TTC549 (cell line): Measurements from ENCODE around the gene DTD1.

Experiments
- FAIRE-seq: peaks from 2 replicates; lab custom pipeline; 2012; peaks lifted over from hg19 to GRCh38; lab: Jason Lieb, UNC

The DTD1 gene

DNA sequence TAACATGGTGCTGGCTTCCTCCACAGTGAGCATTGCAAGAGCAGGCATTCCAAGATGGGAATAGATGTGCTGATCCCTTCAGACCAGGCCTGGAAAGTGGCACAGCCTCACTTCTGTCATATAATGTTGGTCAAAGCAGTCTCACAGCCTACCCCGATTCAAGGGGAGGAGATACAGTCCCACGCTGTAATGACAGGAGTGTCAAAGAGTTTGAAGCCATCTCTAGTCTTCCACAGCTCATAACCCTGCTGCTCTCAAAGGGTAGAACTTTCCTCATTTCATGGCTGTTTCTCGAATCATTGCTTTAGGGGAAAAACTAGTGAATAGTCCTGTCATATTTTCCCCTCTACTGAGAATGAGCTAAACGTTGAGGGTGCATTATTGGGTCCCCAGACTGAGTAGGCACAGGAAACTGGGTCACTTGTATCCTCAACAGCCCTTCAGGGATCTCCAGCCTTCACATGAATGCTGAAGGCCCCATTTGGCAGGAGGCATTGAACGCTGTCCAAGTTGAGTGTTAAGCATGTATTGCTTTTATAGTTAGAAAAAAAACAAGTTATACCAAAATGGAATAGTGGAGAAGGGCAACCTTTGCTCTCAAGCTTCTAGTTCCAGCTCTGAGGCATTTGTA lies 27.3 kb downstream of the DTD1 start:
- no peak for FAIRE-seq

DNA sequence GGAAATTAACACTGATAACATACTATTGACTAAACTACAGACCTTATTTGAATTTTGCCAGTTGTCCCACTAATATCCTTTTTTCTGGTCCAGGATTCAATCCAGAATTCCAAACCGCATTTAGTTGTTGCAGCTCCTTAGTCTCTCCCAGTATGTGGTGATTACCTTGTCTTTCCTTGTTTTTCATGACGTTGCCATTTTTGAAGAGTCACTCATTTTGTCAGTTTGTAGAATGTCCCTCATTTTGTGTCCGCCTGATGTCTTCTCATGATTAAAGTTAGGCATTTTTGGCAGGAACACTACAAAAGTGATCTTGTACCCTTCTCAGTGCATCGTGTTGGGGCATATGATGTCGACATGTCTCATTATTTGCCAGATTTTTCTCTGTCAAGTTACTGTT lies 33.1 kb downstream of the DTD1 start:
- no peak for FAIRE-seq

DNA sequence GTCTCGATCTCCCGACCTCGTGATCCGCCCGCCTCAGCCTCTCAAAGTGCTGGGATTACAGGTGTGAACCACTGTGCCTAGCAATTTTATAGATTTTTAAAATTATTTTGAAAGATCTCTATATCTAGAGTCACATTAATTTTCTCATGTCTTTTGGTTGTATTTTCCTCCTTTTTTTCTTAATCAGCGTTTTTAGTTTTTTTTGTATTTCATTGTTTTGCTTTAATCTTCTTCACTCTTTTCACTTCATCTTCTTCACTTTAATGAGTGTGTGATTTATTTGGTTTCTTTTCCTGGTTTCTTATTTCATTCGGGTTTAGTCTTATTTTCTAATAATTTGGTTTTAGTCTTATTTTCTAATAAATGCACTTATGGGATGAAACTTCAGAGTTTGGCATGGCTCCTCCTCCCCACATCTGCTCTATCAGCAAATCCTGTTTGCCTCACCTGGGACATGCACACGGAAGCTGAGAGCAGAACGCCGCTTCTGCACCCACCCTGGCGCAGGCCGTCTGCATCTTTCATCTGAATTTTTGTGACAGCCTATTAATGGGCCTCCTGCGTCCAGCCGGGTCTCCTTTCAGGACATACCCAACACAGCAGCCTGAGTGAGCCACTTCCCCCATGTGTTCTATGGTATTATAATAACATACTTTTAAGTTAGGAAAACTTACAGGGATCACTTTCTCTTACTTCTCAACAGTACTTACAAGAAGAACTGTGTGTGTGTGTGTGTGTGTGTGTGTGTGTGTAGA lies 35.5 kb downstream of the DTD1 start:
- no peak for FAIRE-seq

DNA sequence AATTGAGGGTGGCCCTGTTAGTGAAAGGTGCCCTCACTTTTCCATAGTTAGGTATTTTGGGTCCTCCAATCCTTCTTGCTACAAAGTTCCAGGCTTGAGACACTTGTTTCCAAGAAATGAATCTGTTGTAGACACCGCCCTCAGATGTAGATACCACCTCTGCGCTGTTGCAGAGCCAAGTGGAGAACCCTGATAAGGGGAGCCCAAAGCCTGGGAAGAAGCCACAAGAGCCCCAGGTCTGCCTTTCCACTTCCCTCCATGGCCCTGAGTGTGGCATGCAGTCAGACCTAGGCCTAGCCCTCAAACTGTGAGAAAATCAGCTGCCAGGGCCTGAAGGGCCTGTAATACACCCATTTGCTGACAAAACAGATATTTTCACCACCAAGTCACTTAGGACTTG lies 37.1 kb downstream of the DTD1 start:
- no peak for FAIRE-seq

DNA sequence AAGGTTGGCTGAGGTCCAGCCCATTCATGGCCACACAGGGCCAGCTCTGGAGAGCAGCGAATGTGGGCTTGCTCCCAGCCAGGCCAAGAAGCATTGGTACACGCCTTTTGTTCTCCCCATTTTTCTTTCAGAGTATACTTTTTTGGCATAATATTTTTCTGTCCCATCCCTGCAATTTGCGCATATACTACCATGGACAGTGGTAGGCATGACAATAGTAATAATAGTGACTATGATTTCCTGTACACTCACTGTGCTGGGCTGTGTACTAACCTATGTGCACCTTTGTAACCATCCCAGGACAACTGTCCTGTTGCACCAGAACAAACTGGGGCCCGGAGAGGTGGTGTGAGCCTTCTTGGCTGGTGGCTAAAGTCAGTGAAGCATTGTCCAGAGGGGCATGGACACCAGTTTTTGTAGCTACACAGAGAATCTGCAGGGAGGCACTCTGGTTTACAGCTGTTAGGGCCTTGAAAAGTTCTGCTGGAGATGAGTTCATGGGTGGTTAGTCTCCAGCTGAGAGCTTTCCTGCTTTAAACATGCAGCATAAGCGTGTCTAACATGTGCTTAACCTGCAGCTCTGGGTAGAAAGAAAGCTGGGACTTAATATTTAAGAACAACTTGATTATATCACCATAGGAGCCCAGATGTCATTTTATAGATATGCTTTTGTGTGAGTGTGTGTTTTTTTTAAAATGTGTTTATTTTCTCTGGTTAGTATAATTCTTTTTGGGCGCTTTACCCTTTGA lies 38.2 kb downstream of the DTD1 start:
- FAIRE-seq: no peak

DNA sequence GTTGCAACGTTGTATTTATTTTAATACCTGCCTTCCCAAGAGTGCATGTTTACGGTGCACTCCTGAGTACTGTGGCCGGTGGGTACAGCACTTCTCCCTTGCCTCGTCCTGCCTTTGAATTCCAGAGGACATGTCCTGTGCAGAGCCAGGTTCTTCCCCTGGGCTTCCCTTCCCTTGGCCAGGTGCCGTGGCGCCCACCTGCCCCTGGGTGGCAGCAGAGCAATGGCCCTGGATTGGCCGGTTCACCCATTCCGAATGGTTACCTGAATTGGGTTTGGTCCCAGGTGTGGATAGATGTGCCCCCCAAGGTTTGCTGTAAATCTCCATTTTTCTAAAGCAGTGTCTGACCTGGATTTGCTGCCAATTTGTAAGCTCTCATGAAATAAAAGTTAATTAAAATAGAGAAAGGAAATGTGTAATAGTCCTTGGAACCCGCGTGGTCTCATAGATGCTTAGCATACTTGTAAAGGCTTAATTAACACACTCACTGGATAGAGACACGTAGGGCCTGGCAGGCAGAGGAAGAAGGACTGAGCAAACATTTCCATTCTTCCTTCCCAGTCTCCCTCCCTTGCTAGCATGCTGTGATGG lies 40.6 kb downstream of the DTD1 start:
- no peak for FAIRE-seq

DNA sequence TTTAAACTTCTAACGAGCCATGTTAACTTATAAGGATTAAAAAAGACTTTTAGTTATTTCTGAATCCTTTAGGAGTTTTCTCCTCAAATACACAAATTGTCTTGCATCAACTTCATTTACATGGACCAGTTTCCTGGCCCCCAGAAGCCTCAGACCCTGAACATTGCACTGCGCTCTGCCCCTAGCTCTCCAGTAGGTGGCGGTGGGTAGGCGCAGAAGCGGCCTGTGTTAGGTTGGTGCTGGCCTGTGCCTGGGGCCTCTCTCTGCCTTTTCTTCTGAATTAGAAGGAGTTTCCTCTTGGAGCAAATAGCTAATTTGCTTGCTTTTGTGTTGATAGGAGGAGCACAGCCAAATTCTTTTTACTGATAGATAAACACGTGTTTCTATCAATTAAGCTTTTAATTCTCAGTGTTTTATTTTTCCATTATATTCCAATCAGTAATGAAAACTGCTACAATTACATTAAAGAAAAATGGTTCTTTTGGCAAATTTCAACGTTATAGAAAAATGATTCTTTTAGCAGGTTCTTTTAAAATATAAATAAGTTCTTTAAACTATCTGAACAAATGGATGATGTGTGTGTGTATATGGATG lies 44.4 kb downstream of the DTD1 start:
- FAIRE-seq: peak; percentile 25

DNA sequence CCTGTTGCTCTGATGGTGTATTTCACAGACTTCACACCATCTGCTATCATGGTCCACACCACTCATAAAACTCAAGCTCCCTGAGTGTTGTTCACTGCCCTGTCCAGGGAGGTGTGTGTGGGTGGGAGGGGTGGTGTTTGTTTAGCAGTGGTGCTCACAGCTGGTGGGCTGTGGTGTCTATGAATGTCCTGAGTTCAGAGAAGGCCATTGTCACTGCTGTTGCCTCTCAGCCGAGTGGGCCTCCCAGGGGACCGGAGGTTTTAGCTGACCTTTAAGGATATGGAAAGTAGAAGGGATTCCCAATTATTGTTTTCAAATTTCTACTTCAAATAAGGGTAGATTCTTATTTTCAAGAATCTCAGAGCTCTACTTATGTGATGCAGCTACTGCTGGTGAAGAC lies 45.6 kb downstream of the DTD1 start:
- FAIRE-seq: no peak

DNA sequence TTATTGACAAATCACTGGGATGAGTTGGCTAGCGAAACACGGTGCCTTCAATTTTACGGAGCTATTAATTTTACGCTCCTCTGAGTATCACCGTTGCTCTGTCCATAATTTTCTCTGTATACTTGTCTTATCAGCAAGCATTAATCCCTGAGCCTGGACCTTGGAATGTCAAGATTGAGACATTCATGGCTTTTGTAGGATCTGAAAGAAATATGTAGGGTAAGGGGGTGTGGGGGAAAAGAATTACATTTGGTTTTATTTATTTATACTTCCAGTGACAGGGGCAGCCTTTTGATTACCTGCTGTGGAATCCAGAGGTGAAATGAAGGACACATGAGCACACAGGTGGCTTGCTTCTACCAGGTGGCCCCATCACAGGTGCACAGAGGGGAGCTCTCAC lies 46.6 kb downstream of the DTD1 start:
- no peak for FAIRE-seq

DNA sequence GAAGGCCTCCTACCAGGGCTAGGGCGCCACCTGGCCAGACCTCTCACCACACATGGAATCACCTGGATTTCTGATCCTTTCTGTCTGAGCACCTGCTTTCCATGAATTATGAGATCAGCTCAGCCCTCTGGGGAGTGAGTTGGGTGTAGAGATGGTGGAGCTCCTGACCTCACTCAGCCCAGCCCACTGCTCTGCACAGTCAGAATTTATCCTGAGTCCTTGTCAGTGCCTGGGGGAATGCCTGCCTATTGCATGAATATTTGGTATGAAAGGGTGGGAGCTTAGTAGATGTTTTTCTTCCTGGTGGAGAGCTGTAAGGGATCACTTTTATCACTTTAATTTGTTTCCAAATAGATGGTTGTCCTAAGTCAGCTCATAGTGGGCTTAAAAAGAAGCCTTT lies 47.5 kb downstream of the DTD1 start:
- no peak for FAIRE-seq

DNA sequence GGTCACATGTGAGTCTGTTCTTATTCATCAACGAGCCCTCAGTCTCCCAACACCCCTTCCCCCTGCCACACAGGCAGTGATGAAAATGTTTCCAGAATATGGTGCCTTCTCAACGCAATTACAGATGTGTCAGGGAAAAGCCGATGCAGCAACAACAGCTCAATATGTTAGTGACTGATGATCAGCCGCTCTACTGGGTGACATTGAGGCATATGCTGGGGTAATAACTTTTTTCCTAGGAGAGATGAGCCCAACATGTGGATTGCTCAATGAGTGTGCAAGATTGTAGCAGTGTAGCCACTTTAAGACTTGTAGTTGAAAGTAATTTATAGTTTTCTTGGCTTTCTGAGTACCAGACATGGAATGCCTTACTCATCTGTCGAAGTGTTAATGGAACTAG lies 49.4 kb downstream of the DTD1 start:
- no peak for FAIRE-seq

DNA sequence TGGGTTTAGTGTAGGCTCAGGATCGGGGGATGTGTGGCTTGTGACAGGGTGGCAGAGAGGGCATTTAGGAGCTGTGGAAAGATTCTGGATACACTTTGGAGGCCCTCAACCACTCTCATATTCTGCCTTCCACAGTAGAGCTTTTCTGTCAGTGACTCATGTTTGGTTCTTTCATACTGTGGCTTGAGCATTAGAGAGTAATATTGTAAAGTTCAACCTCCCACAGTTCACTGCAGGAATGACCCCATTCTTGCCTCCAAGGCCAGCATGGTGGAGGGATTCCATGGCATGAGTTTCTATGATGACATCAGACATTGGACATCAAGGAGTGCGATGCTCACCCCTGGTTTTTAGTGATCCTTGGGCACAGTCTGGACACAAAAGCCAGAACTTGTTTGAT lies 50.9 kb downstream of the DTD1 start:
- no peak for FAIRE-seq

DNA sequence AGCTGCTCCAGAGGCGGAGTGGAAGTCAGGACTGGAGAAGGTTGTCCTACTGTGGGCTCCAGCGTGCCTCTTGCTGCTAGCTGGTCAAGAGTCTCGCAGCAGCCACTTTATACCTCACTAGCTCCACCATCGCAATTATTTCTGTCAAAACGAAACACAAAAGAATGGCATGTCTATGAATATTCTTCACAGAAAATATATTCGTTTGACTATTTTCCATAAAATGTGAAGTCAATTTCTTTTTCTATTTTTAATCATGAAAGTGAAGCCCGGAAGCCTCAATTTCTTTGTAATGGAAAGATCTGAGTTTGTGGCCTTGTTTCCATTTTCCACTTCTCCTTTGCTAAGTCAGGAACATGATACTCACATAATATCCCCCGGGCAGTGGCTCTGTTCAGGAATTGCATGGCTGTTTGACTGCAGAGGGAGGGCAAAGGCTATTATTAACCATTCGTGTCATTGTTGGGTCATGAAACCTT lies 51.7 kb downstream of the DTD1 start:
- FAIRE-seq: no peak

DNA sequence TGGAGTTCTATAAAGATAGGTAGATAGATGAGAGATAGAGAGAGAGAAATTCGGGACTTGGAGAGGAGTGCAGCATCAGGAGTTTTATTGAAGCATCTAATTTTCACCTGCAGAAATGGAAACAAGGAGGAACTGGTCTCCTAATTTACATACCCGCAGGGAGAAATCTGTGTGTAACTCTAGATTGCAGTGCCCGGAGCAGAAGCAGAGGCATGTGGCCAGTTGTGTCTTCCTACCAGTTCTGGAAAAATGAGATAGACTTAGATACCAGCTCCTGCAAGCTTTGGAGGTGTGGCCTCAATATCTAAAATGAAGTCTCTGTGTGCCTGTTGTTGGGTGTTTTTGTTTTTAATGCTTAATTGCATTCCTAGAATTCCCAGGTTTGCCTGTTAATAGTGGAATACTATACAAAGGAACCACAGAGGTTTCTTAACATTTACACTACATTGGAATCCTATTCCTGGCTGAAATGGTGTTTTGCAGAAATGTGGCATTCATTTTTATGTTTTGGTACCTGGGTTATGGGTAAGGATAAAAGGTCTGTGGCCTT lies 57.4 kb downstream of the DTD1 start:
- FAIRE-seq: no peak

DNA sequence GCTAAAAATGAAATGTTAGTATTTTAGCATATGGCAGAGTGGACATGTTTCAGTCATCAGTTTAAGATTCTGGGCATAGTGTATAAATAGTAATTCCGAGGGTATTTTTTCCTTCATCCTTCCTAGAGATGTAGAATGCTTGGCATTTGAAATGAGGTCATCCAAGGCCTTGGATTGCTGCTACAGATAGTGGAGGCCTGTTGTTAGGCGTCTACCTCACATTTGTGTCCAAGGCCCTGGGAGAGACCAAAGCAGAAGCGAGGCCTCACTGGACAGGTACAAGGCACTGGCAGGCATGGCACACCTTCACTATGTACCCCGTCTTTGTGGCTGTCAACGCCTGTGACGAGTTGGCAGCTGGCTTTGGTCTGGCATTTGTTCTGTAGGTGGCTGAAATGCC lies 58.0 kb downstream of the DTD1 start:
- FAIRE-seq: no peak

DNA sequence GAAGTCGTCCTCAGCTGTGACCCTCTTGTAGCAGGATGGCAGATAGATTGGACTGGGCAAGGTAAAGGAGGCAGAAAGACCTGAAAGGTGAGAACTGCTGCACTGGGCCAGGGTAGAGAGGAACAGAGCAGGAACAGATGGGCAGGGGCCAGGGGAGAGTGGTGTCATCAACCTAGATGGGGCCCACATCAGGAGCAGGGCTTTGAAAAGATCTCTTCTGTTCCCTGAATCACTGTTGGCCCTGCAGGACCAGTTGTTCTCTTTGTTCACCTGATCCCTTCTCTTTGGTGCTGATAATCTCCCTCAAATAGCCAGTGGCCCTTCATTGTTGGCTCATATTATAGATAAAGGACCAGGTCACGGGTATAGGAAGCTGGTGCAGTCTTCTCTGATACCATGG lies 59.9 kb downstream of the DTD1 start:
- FAIRE-seq: no peak

DNA sequence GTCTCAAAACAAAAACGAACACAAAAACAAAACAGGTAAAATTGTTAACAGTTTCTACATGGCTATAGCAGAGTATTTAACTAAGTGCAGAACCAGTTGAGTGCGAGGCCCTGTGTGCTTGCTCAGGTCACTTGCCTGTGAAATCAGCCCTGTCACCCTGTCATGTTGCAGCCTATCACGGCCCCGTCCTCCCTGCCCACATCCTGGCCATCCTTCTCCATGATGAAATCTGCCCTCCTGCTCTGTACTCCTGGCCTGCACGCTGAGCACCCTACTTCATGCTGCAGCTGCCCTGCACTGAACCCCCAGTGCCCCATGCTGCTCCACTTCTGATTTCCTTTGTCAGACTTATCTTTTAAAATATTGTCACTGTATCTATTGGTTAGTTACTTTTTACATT lies 62.4 kb downstream of the DTD1 start:
- FAIRE-seq: no peak

DNA sequence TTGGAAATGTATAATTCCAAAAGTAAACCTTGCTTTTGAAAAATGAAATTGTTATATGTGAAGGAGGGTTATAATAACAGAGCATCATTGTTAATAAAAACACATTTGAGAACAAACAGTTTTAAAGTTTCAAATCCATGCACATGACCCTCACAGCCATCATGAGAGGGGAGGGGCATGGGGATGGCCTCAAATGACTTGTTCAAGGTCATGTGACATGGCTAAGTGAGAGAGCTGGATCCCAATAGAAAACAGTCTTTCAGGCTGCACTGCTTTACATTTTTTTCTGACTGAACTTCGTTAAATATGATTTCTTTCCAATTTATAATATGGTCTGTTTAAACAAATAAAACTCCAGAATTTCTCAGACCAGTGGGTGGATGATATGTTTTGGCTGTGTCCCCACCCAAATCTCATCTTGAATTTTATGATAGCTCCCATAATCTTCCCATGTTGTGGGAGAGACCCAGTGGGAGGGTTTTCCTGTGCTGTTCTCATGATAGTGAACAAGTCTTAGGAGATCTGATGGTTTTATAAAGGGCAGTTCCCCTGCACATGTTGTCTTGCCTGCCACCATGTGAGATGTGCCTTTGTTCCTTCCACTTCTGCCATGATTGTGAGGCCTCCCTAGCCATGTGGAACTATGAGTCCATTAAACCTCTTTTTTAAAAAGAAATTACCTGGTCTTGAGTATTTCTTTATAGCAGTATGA lies 66.0 kb downstream of the DTD1 start:
- no peak for FAIRE-seq

DNA sequence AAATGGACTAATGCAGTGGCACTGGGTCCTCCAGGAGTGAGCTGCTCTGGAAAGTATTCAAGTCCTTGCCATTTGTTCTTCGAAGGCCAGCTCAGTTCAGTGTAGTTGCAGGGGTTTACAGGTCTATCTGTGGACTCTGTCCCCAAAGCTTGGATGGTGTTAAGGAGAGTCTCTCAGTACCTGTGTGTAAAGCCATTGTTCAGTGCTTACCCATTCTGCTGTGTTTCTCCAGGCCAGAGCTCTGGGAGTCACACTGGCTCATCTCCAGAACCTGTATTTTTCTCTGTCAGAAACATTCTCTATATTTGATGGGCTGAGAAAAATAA lies 66.6 kb downstream of the DTD1 start:
- FAIRE-seq: no peak

DNA sequence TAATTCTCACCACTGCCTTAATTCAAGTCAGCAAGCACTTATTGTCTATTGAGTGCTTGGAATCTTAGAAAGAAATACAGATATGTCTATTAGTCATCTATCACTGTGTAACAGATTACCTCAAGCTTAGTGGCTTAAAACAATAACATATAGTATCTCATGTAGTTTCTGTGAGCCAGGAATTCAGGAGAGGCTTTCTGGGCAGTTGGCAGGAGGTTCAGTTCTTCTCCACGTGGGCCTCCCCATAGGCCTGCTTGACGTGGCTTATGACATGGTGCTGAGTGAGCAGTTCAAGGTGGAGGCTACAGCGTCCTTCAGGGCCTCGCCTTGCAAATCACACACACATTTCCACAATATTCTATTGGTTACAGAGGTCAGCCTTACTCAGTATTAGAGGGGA lies 69.7 kb downstream of the DTD1 start:
- no peak for FAIRE-seq

DNA sequence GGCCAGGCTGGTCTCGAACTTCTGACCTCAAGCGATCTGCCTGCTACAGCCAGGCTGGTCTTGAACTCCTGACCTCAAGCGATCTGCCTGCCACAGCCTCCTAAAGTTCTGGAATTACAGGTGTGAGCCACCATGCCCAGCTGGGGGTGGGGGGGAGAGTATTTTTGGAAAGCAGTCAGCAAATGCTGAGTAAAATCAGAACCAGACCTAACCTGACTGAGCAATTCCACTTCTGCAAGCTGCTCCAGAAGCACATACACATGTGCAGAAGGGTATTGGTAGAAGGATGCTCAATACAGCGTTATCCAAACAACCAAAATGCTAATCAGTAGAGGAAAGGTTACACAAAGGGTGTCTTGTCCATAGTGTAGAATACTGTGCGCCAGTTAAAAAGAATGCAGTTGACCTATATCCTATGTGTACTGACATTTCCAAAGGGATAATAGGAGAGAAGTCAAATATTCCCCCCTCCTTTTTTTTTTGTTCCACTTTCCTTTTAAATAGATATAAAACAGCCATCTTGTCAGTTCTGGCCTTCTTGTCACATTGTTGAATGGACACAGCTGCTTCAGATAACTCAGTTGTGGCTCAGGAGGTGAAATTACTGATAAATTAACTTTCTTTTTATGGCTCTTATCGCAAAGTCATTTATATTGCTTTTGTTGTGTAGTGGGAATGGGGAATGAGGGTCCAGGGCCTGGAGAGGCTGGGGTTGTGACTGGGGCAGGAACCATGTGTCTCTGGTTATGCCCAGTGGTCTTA lies 74.6 kb downstream of the DTD1 start:
- no peak for FAIRE-seq
